ENCODE measurements around the gene CMTM2.
"Not testable (repeated sequence)": the region's sequence is repeated elsewhere in the genome, so short reads cannot be mapped to it uniquely, and the experiment has no call there.

GRCh38 chr16:66630561-66631260, 51.4 kb downstream of the CMTM2 start:
- not testable (repeated sequence) for TF ChIP-seq CTCF (conservative IDR thresholded peaks at IDR 0.05; ENCODE audit: low read depth, low read length); RFX5 (IDR thresholded peaks at IDR 0.05; ENCODE audit: low read depth, low read length); NFE2L2 (IDR thresholded peaks at IDR 0.05; ENCODE audit: low read depth, low read length); POLR2A (IDR thresholded peaks at IDR 0.05; ENCODE audit: low read depth, low read length); MXI1 (IDR thresholded peaks at IDR 0.05; ENCODE audit: borderline replicate concordance, low read depth, low read length); SMC3 (IDR thresholded peaks at IDR 0.05; ENCODE audit: low read depth, low read length); ELK1 (IDR thresholded peaks at IDR 0.05; ENCODE audit: borderline replicate concordance, low read depth, low read length); RAD21 (IDR thresholded peaks at IDR 0.05; ENCODE audit: low read length); BHLHE40 (IDR thresholded peaks at IDR 0.05; ENCODE audit: low read depth, low read length); MAFK (IDR thresholded peaks at IDR 0.05; ENCODE audit: low read depth, low read length); CEBPB (IDR thresholded peaks at IDR 0.05; ENCODE audit: low read depth, low read length); FOS (IDR thresholded peaks at IDR 0.05; ENCODE audit: low read depth, low read length); USF2 (IDR thresholded peaks at IDR 0.05; ENCODE audit: low read depth, low read length); RCOR1 (IDR thresholded peaks at IDR 0.05; ENCODE audit: insufficient replicate concordance, low read length)
